ENCODE data around the gene ACR. TPM values are rescaled to one million over a fixed set of nuclear protein-coding genes. Genes with fewer than 3 reads are reported as not detected.

Gene ACR
- total and polyA plus RNA-seq, 8 donors = 0.27 to 1.4 (median 0.56) TPM; not detected in 1

GRCh38 chr22:50696799-50697561 lies 41.0 kb upstream of the ACR start:
- peaks cover 0 to 12% of the 10 kb centered on the region in 2 donors for H3K36me3 ChIP-seq
- H3K9me3 ChIP-seq = no peaks in the 10 kb centered on the region
- DNase-seq (peak in 3 of 4 donors; percentile 31 to 80 (median 32)), ATAC-seq (peak; percentile 78)
- H3K4me1 ChIP-seq = peaks cover 5 to 29% of the 10 kb centered on the region in 2 donors
- intact Hi-C loops (cut with DNase I) = no loop called here
- H3K27ac ChIP-seq = no peak overlapping the region
- TF ChIP-seq CTCF (IDR thresholded peaks at IDR 0.05) = peak in 1 of 2 donors; percentile 30
- peak overlapping the region; percentile 17 to 27 for H3K4me3 ChIP-seq
- H3K27me3 ChIP-seq = no peaks in the 10 kb centered on the region

DNA sequence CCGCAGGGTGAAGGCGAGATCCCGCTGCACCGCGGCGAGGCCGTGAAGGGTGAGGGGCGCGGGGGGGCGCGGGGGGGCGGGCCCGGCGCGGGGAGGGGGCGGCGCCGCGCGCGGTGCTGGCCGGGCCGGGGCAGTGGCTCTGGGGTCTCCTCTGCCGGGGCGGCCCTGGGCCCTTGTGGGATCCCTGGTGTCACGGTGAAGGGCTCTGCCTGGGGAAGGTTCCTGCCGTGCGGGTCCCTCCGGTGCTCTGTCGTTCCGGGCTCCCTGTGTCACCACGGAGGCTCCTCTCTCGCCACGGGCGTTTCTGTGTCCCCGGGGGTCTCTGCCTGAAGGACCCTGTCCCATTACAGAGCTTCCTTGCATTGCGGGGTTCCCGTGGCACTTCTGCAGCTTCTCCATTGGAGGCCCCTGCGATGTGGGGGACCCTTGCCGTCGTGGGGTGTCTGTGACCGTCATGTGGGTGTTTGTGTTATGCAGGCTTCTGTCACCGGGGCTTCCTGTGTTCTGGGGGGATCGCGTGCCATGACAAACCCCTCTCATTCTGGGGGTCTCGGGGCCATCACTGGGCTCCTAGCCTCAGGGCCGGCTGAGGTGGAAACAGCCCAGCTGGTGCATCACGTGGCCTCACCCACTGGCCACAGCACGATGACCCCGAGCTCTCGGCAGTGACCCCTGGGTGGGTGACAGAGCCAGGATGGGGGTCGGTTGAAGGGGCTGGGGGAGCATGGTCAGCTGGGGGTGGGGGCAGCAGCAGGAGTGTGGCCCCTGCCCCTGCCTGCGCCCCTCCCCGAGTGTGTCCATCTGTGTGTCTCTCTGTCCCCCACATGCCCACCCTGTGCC lies 40.1 kb upstream of the ACR start:
- peaks cover 5 to 32% of the 10 kb centered on the region in 2 donors for H3K4me1 ChIP-seq
- H3K4me3 ChIP-seq = peak overlapping the region in 1 of 2 donors; percentile 7
- no peaks in the 10 kb centered on the region for H3K9me3 ChIP-seq
- peak in 2 of 4 donors; percentile 22 to 57 for DNase-seq
- no peaks in the 10 kb centered on the region for H3K27me3 ChIP-seq
- H3K27ac ChIP-seq = no peak overlapping the region
- peaks cover 0 to 12% of the 10 kb centered on the region in 2 donors for H3K36me3 ChIP-seq
- TF ChIP-seq CTCF (IDR thresholded peaks at IDR 0.05) = no peak
- no peak for ATAC-seq
- intact Hi-C loops (cut with DNase I) = no loop called here

- intact Hi-C loops (cut with DNase I) = no loop called here
These were observed 39.5 kb upstream of the ACR start for GRCh38 chr22:50698546-50698945.

GRCh38 chr22:50699001-50699755 lies 38.8 kb upstream of the ACR start:
- no peaks in the 10 kb centered on the region for H3K27me3 ChIP-seq
- H3K27ac ChIP-seq = no peak overlapping the region
- no peak for TF ChIP-seq CTCF (IDR thresholded peaks at IDR 0.05)
- no peaks in the 10 kb centered on the region for H3K9me3 ChIP-seq
- H3K4me1 ChIP-seq = peaks cover 5 to 32% of the 10 kb centered on the region in 2 donors
- H3K4me3 ChIP-seq = no peak overlapping the region
- peaks cover 0 to 25% of the 10 kb centered on the region in 2 donors for H3K36me3 ChIP-seq
- intact Hi-C loops (cut with DNase I) = no loop called here
- ATAC-seq (no peak), DNase-seq (peak in 2 of 4 donors; percentile 29 to 63)

More at GRCh38 chr22:50698546-50698945, 39.5 kb upstream of the ACR start:
- ATAC-seq = no peak
- peaks cover 5 to 32% of the 10 kb centered on the region in 2 donors for H3K4me1 ChIP-seq
- H3K36me3 ChIP-seq = peaks cover 0 to 19% of the 10 kb centered on the region in 2 donors
- peak in 2 of 4 donors; percentile 16 to 63 for DNase-seq
- TF ChIP-seq CTCF (IDR thresholded peaks at IDR 0.05) = no peak
- H3K27me3 ChIP-seq = no peaks in the 10 kb centered on the region
- H3K4me3 ChIP-seq = no peak overlapping the region
- H3K9me3 ChIP-seq = no peaks in the 10 kb centered on the region
- no peak overlapping the region for H3K27ac ChIP-seq
